B cell (primary cell): ENCODE measurements around the gene UBXN6.

Experiments used
- CTCF ChIP-seq: fragments of 200-600 bp; IDR thresholded peaks from one replicate; pipeline ENCODE4 v1.8.0; 2022; ENCODE audit warnings: antibody characterized with exemption, mild to moderate bottlenecking
- EZH2 ChIP-seq: IDR thresholded peaks from 2 replicates; pipeline ENCODE4 v1.6.1; 2012; ENCODE audit warnings: borderline replicate concordance, low read depth, mild to moderate bottlenecking, moderate library complexity, low read length; ENCODE audit not compliant: insufficient read depth, poor library complexity, severe bottlenecking

- TF ChIP-seq CTCF = no peak
- TF ChIP-seq EZH2 = no peak
These were observed 57.8 kb downstream of the UBXN6 start for GRCh38 chr19:4399812-4400134.
